ENCODE data around the gene CBL.
"Not testable (repeated sequence)": the region's sequence is repeated elsewhere in the genome, so short reads cannot be mapped to it uniquely, and the experiment has no call there.

CBL gene

GRCh38 chr11:119205574-119206510 lies at the start of gene CBL:
Gene CBL, plus strand, starts transcription at chr11:119206339. Its CDS starts 79 bp downstream, at chr11:119206418.
- no peak for FAIRE-seq

GRCh38 chr11:119156496-119156895 lies 49.6 kb upstream of the CBL start:
- no peak for FAIRE-seq

DNA sequence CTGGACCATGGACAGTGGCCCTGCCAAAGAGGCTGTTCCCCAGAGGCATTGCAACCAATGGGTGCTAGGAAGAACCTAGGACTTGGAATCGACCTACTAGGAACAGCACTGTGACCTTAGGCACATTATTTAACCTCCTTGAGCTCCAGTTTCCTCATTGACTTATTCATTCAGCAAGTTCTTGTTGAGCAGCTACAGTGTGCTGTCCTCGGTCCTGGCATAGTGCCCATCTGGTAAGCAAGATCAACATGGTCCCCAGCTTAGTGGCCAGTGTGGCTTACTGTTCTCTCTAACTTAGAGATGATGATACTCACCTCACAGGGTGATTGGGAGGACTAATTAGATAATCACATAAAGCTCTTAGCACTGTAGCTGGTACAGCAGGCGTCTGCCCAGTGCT lies 49.1 kb upstream of the CBL start:
- no peak for FAIRE-seq

GRCh38 chr11:119158467-119158866 lies 47.7 kb upstream of the CBL start:
- FAIRE-seq = no peak

- no peak for FAIRE-seq
These were observed 46.0 kb upstream of the CBL start for GRCh38 chr11:119160151-119160550.

DNA sequence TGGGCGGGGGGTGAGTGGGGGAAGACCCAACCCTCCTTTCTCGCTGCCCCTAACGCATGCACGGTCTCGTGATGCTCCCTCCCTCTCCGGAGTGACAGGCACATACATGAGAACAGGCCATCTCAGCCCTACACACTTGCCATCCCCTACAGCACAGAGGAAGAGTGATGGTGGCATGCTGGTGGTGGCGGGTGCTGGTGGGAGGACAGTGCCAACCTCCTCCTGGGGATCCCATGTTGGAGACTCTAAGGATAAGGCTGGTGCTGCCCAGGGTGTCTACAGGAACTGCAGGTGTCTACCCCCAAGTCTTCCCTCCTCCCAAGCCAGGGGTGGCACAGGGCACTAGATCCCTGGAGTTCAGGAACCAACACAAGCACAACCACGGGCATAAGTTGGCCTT lies 44.3 kb upstream of the CBL start:
- no peak for FAIRE-seq

DNA sequence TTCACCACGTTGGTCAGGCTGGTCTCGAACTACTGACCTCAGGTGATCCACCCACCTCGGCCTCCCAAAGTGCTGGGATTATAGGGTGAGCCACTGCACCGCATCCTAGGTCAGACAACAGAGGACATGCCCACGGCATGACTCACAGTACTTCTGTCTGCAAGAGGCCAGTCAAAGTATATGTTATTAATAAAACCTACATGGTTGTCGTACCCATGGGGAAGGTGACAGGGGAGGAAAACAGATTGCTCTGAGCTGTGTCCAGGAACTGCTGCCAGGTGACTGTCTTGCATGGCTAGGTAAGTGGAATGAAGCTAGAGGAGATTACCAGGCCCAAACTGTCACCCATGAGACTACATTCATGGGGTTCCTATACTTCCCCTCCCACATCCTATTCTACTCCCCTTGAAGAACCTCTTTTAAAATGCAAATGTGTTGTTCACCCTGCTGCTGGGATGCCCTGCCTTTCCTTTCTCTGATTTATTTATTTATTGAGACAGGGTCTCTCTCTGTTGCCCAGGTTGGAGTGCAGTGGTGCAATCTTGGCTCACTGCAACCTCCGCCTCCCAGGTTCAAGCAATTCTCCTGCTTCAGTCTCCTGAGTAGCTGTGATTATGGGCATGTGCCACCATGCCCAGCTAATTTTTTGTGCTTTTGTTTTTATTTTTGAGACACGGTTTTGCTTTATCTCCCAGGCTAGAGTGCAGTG lies 39.6 kb upstream of the CBL start:
- no peak for FAIRE-seq

DNA sequence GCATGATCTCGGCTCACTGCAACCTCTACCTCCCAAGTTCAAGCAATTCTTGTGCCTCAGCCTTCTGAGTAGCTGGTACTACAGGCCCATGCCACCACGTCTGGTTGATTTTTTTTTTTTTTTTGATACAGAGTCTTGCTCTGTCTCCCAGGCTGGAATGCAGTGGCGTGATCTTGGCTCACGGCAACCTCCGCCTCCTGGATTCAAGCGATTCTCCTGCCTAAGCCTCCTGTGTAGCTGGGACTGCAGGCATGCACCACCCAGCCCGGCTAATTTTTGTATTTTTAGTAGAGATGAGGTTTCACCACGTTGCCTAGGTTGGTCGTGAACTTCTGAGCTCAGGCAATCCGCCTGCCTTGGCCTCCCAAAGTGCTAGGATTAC lies 39.1 kb upstream of the CBL start:
- not testable (repeated sequence) for FAIRE-seq

GRCh38 chr11:119167933-119168332 lies 38.2 kb upstream of the CBL start:
- no peak for FAIRE-seq

DNA sequence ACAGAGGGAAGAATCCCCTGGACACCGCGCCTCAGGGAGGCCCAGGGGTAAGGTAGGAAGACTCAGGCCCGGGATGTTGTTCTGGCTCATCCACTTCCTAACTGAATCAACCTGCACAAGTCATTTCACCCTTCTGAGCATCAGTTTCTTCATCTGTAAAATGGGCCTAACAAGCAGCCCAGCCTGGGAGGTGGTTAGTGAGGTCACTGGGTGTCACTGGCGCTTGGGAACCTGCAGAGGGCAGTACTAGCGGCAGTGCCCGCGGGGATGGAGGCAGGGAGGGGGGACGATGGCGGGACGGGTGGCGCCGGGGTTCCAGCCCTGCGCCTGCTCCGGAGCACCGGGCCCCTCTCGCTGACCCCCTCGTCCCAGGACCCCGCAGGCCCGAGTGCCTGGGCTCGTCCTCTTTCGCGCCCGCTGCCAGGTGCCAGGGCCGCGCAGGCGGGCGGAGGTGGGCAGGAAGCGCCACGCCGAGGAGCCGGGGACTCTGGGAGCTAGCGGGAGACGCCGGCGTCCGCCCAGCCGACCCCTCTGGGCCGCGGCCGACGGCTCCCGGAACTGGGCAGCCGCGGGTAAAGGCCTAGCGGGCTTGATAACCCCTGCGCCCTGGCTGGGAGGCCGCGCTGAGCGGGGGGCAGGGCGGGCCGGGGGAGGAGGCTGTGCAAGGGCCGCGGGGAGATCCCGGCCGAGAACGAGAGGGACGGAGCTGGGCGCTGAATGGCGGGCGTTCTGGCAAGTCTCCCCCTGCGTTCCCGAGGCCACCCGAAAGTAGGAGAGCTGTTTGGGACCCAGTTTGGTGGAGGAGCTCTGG lies 37.5 kb upstream of the CBL start, which contains the start of gene NLRX1:
NLRX1 (plus strand) TSS at position 255 of the 811 bp plus-strand sequence. CDS start 2,679 bp downstream, outside the sequence.
- FAIRE-seq = no peak

GRCh38 chr11:119169282-119169719 lies 36.8 kb upstream of the CBL start:
- no peak for FAIRE-seq

DNA sequence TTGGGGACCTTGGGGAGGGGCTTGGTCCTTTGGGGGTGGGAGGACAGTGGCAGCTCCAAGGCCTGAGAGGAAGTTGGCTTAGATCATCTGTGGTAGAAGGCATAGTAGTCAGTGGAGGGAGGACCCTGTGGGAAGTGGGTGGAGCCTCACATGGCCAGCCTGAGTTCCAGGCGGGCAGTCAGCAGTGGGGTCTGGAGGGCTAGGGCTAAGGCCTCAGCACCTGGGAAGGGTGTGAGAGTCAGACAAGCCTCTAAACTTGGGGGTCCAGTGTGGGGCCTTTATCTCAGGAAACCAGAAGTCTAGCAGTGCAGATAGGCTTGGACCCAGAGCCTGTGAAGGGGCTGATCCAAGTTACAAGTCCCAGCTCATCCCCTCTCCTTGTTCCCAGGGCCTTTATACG lies 33.6 kb upstream of the CBL start:
- FAIRE-seq = no peak

DNA sequence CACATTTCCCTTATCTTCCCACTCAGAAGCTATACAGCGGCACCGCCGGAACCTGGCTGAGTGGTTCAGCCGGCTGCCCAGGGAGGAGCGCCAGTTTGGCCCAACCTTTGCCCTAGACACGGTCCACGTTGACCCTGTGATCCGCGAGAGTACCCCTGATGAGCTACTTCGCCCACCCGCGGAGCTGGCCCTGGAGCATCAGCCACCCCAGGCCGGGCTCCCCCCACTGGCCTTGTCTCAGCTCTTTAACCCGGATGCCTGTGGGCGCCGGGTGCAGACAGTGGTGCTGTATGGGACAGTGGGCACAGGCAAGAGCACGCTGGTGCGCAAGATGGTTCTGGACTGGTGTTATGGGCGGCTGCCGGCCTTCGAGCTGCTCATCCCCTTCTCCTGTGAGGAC lies 32.7 kb upstream of the CBL start:
- FAIRE-seq = no peak

DNA sequence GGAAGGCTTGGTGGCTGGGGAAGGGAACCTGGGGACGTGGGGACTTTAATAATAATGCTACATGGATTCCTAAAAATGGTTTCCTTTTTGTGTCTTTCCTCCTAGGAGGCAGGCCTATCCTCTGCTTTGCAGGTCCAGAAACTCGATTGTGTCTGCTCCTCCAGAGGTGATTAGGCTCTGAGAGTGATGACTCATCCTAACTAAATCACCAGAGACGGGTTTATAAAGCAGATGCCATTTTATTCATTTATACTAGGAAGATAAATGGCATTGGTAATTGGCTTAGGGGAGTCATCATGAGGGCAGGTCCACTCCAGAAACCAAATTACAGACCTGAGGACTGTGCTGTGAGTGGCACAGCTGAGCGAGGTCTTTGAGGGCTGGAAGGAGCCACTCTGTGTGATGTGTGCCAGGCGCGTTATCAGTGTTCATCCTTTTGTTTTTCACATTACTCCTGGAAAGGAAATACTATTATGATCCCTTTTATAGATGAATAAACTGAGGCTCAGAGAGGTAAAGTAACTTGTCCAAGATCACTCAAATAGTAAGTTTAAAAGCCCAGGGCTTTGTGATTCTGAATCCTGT lies 30.6 kb upstream of the CBL start:
- FAIRE-seq = no peak

DNA sequence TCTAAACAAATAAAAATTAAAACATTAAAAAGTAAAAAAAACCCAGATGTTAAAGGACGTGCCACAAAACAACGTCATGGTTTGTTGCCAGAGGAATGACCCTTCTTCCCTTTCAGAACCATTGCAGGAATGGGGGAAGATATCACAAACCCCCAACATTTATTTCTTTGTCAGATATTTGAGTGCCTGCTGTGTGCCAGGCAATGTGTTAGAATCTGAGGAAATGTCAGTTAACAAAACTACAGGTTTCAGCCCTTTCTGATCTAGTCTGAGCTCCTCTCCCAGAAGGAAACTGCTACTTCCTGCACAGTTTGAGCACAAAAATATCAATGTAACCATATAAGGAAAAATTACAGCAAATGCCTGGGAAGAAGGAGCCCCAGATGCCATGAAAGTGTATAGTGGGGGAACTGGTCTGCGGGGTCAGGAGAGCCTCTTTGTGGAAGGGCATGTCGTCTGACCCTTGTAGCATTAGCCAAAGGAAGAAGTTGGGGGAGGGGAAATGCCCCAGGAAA lies 27.9 kb upstream of the CBL start:
- no peak for FAIRE-seq

GRCh38 chr11:119179342-119179741 lies 26.8 kb upstream of the CBL start:
- FAIRE-seq = no peak

DNA sequence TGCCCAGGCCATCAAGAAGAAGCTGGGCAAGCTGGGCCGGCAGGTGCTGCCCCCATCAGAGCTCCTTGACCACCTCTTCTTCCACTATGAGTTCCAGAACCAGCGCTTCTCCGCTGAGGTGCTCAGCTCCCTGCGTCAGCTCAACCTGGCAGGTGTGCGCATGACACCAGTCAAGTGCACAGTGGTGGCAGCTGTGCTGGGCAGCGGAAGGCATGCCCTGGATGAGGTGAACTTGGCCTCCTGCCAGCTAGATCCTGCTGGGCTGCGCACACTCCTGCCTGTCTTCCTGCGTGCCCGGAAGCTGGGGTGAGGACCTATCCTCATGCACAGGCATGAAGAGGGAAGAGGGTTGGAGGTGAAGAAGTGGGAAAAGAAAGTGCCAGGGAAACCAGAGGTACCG lies 26.2 kb upstream of the CBL start:
- FAIRE-seq = no peak

DNA sequence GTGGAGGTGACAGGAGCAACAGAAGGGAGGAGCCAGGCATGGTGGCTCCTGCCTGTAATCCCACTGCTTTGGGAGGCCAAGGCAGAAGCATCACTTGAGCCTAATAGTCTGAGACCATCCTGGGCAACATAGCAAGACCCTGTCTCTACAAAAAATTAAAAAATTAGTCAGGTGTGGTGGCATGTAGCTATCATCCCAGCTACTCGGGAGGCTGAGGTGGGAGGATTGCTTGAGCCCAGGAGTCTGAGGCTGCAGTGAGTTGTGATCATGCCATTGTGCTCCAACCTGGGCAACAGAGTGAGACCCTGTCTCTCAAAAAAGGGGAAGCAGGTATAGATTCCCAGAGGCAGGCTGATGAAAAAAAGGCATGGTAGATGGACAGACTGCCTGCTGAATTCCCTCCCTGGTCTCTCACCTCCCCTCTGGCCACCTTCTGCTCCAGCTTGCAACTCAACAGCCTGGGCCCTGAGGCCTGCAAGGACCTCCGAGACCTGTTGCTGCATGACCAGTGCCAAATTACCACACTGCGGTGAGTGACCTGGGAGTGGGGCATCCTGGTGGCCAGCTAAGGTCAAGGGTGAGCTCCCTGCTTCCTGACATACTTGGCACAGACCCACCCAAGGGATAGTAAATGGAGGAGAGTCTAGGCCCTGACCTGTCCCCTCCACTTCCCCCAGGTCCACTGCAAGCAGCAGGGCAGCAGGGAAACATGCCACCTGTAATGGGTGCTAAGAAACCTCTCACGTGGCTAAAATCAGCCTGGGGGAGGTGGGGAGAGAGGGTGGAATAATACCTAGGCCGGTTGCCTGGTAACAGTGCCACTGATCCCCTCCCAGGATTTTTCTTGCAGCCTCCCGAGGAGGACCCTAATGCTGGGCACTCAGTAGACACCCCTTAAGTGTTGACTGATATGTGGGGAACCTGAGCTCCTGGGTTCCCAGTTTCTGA lies 25.1 kb upstream of the CBL start:
- FAIRE-seq = no peak

DNA sequence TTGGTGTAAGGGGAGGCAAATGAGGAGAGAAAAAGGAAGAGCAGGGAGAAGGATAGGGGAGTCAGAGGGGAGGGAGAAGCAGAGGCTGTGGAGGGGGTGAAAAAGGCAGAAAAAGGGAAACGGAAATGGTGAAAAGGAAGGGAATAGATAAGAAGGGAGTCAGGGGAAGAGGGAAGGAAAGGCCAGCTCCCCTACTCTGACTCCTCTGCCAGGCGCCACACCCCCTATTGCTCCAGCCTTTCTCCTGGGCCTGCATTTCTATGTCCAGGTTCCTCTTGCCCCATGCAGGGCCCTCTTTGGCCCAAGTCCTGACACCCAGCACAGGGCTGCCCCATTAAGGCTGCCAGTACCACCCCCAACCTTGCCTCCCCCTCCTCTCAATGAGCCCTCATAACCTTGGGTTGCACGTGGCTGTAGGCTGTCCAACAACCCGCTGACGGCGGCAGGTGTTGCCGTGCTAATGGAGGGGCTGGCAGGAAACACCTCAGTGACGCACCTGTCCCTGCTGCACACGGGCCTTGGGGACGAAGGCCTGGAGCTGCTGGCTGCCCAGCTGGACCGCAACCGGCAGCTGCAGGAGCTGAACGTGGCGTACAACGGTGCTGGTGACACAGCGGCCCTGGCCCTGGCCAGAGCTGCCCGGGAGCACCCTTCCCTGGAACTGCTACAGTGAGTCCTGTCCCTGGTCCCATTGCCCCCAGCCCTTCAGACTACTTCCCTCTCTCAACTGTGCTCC lies 24.3 kb upstream of the CBL start:
- FAIRE-seq = no peak

DNA sequence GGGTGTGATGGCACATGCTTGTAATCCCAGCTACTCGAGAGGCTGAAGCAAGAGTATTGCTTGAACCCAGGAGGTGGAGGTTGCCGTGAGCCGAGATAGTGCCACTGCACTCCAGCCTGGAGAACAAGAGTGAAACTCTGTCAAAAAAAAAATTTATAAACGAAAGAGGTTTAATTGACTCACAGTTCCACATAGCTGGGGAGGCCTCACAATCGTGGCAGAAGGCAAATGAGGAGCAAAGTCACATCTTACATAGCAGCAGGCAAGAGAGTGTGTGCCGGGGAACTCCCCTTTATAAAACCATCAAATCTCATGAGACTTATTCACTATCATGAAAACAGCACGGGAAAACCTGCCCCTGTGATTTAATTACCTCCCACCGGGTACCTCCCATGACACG lies 21.7 kb upstream of the CBL start:
- FAIRE-seq = not testable (repeated sequence)
